LNCaP clone FGC (cell line): ENCODE data around the gene NDUFB7.
"Not testable (repeated sequence)": the region's sequence is repeated elsewhere in the genome, so short reads cannot be mapped to it uniquely, and the experiment has no call there.

ENCODE experiments used
- DNase-seq: peaks from one replicate; pipeline ENCODE4 v3.0.0-alpha.2; 2011; ENCODE audit warnings: low read depth
- H3K4me3 ChIP-seq: 2 replicates; pipeline ENCODE4 v1.5.1; 2011; ENCODE audit warnings: mild to moderate bottlenecking, low read depth, low read length, control low read depth
- CTCF ChIP-seq: IDR thresholded peaks from 2 replicates; pipeline ENCODE4 v1.5.1; 2012; ENCODE audit warnings: mild to moderate bottlenecking; ENCODE audit not compliant: control insufficient read depth, insufficient read depth; ENCODE audit errors: extremely low read depth

The NDUFB7 gene

DNA sequence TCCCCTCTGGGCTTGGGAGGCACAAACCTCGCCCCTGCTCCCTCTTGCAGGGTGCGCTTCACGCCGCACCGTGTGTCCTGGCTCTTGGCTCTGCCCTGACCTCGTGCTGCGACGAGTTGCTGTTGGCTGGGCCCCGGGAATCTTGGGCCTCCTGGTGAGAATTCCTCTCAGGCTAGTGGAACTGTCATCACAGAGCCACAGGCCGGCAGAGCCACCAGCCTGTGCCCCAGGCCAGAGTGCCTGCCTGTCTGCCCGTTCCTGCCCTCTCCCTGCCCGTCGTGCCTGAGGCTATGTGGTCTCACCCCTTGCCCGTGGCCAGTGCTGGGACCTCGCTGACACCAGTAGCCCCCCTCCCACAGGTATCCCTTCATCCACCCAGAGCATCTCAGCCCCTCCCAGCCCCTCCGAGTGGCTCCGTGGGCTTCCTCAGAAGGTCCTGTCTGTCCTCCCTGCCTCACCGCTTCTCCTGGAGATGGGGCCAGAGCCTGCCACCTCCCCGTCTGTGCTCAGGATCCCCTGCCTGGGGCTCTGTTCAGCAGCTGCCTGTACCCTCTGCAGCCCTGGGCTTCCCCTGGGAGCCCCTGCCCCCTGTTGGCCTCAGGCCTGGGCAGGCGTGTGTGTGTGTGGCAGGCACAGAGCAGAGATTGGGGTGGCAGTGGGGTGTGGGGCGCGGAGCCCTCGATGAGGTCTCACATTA lies 13.3 kb downstream of the NDUFB7 start:
- TF ChIP-seq CTCF: no peak
- DNase-seq: no peak
- H3K4me3 ChIP-seq: no peak overlapping the region

DNA sequence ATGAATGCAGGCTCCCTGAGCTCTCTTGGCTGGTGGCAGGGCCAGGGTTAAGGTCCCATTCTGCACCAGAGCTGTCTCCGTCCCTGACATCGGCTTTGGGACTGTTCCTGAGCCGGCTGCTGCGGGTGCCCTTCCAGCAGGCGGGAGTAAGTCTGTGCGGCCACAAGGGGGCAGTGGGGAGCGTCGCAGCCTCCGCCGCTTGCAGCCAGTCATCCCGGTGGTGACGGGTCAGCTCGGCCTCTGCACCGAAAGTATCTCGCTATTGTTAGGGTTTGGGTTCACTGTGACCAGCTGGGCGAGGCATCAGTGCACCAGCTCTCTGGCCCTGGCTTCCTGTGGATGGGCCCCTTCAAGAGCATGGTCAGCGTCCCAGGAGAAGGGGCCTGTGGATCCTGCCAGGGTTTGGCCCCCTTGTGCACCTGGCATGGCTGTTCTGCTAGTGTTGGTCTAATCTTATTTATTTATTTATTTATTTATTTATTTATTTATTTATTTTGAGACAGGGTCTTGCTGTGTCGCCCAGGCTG lies 15.1 kb downstream of the NDUFB7 start:
- DNase-seq: no peak
- TF ChIP-seq CTCF: peak; percentile 96
- no peak overlapping the region for H3K4me3 ChIP-seq

- no peak overlapping the region for H3K4me3 ChIP-seq
- DNase-seq: no peak
- TF ChIP-seq CTCF: no peak
These were observed 15.8 kb downstream of the NDUFB7 start for GRCh38 chr19:14555918-14556661.

DNA sequence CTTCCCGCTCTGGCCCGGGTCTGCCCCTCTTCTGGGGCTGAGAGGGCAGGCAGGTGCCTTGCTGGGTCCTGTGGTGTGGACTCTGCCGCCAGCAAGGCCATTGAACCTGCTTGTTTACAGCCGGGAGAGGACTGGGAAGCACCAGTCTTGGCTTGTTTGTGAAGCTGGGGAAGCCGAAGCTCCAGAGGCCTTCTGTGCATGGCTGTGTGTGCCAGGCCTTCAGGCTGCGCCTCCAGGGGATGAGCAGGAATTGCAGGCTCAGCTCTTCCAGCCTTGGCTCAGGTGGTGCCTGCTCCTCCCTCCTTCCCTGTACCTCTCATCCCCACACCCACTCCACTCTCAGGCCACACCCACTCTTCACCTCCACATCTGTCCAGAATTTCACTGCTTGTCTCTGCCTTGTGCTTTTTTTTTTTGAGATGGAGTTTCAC lies 17.5 kb downstream of the NDUFB7 start:
- TF ChIP-seq CTCF: peak; percentile 46
- peak; percentile 89 for DNase-seq
- 0 out of 2 replicates have a peak overlapping the region, but pooled peaks have one; percentile 18 for H3K4me3 ChIP-seq

DNA sequence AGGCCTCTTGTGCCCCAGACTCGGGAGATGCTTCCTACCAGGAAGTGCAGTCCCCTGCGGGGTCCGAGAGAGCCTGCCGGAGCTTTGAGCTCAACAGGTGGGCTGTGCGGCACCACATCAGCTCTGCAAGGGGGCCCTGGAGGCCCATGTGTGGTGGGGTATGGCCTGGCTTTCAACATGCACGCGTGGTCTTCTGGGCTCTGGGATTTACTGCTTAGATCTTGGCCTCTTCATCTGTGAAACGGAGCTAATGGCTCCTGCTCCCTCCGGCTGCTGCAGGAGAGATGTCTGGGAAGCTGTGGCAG lies 18.0 kb downstream of the NDUFB7 start:
- TF ChIP-seq CTCF: no peak
- no peak for DNase-seq
- H3K4me3 ChIP-seq: 0 out of 2 replicates have a peak overlapping the region, but pooled peaks have one; percentile 18

- DNase-seq: no peak
- no peak for TF ChIP-seq CTCF
- H3K4me3 ChIP-seq: no peak overlapping the region
These were observed 18.6 kb downstream of the NDUFB7 start for GRCh38 chr19:14553042-14553938.

DNA sequence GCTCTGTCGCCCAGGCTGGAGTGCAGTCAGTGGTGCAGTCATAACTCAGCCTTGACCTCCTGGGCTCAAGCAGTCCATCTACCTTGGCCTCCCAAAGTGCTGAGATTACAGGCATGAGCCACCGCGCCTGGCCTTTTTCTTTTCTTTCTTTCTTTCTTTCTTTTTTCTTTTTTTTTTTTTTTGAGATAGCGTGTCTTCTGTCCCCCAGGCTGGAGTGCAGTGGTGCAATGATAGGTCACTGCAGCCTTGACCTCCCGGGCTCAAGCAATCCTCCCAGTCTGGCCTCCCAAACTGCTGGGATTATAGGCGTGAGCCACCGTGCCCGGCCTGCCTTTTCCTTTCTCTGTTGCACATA lies 19.9 kb downstream of the NDUFB7 start:
- not testable (repeated sequence) for DNase-seq, H3K4me3 ChIP-seq
